Loucy (cell line): ENCODE results near the gene KIAA0825.

ENCODE experiments used
- H2AFZ ChIP-seq: fragments of 200-600 bp; sonication (generic); 2 replicates; pipeline ENCODE4 v1.6.0; 2016; ENCODE audit warnings: antibody characterized with exemption, mild to moderate bottlenecking, low read length, moderate library complexity
- H3F3A ChIP-seq: fragments of 200-600 bp; 2 replicates; pipeline ENCODE4 v1.6.0; 2016; ENCODE audit warnings: antibody characterized with exemption, low read depth, mild to moderate bottlenecking
- H3K27me3 ChIP-seq: fragments of 200-600 bp; sonication (generic); 2 replicates; pipeline ENCODE4 v1.6.1; 2014; ENCODE audit warnings: low read length, mild to moderate bottlenecking; ENCODE audit not compliant: insufficient read depth, poor library complexity, severe bottlenecking
- H3K36me3 ChIP-seq: fragments of 200-600 bp; sonication (generic); 2 replicates; pipeline ENCODE4 v1.6.1; 2016; ENCODE audit warnings: low read length; ENCODE audit not compliant: insufficient read depth
- H3K4me1 ChIP-seq: fragments of 200-600 bp; sonication (generic); 2 replicates; pipeline ENCODE4 v1.5.1; 2014; ENCODE audit warnings: low read length, mild to moderate bottlenecking; ENCODE audit not compliant: insufficient read depth, poor library complexity, severe bottlenecking
- H3K4me2 ChIP-seq: fragments of 200-600 bp; sonication (generic); 2 replicates; pipeline ENCODE4 v1.6.0; 2014; ENCODE audit warnings: antibody characterized with exemption, low read length, low read depth, mild to moderate bottlenecking; ENCODE audit not compliant: poor library complexity, severe bottlenecking
- H3K4me3 ChIP-seq: fragments of 200-600 bp; sonication (generic); 2 replicates; pipeline ENCODE4 v1.5.1; 2014; ENCODE audit warnings: low read length, mild to moderate bottlenecking, mixed read lengths; ENCODE audit not compliant: poor library complexity, severe bottlenecking
- H3K79me2 ChIP-seq: fragments of 200-600 bp; sonication (generic); 2 replicates; pipeline ENCODE4 v1.6.1; 2014; ENCODE audit warnings: low read length; ENCODE audit not compliant: insufficient read depth
- H3K9ac ChIP-seq: fragments of 200-600 bp; sonication (generic); 2 replicates; pipeline ENCODE4 v1.6.0; 2014; ENCODE audit warnings: mild to moderate bottlenecking, low read depth, low read length, moderate library complexity; ENCODE audit not compliant: poor library complexity, severe bottlenecking
- H3K9me2 ChIP-seq: fragments of 200-600 bp; sonication (generic); replicated peaks from 2 replicates; pipeline ENCODE4 v1.6.1; 2016; ENCODE audit warnings: low read depth, low read length, mixed read lengths
- H3K9me3 ChIP-seq: fragments of 200-600 bp; sonication (generic); 2 replicates; pipeline ENCODE4 v1.6.1; 2014; ENCODE audit warnings: mild to moderate bottlenecking, antibody characterized with exemption, low read length, low read depth; ENCODE audit not compliant: insufficient read depth
- H4K20me1 ChIP-seq: fragments of 200-600 bp; sonication (generic); 2 replicates; pipeline ENCODE4 v1.6.0; 2014; ENCODE audit warnings: antibody characterized with exemption, low read length, mild to moderate bottlenecking; ENCODE audit not compliant: insufficient read depth, poor library complexity, severe bottlenecking
- CTCF ChIP-seq: fragments of 200-600 bp; sonication (generic); conservative IDR thresholded peaks from 2 replicates; pipeline ENCODE4 v1.5.1; 2014; ENCODE audit warnings: mild to moderate bottlenecking, antibody characterized with exemption, low read length
- EZH2phosphoT487 ChIP-seq: fragments of 200-600 bp; IDR thresholded peaks from 2 replicates; pipeline ENCODE4 v1.6.1; 2018; ENCODE audit warnings: antibody characterized with exemption, mild to moderate bottlenecking, moderate library complexity, borderline replicate concordance

Gene KIAA0825

GRCh38 chr5:94623011-94623410, 4.6 kb upstream of the KIAA0825 start:
- peaks cover 25% of the 10 kb centered on the region for H4K20me1 ChIP-seq
- peak overlapping the region; percentile 29 for H3K4me3 ChIP-seq
- H3F3A ChIP-seq = no peaks in the 10 kb centered on the region
- H3K4me1 ChIP-seq = peaks cover 18% of the 10 kb centered on the region
- peaks cover 19% of the 10 kb centered on the region for H3K79me2 ChIP-seq
- no peaks in the 10 kb centered on the region for H3K27me3 ChIP-seq
- peak overlapping the region; percentile 3 for H3K9ac ChIP-seq
- no peaks in the 10 kb centered on the region for H3K9me3 ChIP-seq
- TF ChIP-seq EZH2phosphoT487 = no peak
- peak overlapping the region; percentile 21 for H3K4me2 ChIP-seq
- H3K36me3 ChIP-seq = no peaks in the 10 kb centered on the region
- H3K9me2 ChIP-seq = no peaks in the 10 kb centered on the region
- no peak overlapping the region for H2AFZ ChIP-seq

GRCh38 chr5:94621763-94622162, 3.4 kb upstream of the KIAA0825 start:
- no peaks in the 10 kb centered on the region for H3K36me3 ChIP-seq
- peaks cover 25% of the 10 kb centered on the region for H4K20me1 ChIP-seq
- no peaks in the 10 kb centered on the region for H3K27me3 ChIP-seq
- no peaks in the 10 kb centered on the region for H3F3A ChIP-seq
- peak overlapping the region; percentile 81 for H3K4me2 ChIP-seq
- no peaks in the 10 kb centered on the region for H3K9me2 ChIP-seq
- peaks cover 18% of the 10 kb centered on the region for H3K4me1 ChIP-seq
- peaks cover 19% of the 10 kb centered on the region for H3K79me2 ChIP-seq
- peak overlapping the region; percentile 68 for H3K4me3 ChIP-seq
- H2AFZ ChIP-seq = no peak overlapping the region
- no peaks in the 10 kb centered on the region for H3K9me3 ChIP-seq
- peak overlapping the region; percentile 39 for H3K9ac ChIP-seq
- TF ChIP-seq EZH2phosphoT487 (no peak), CTCF (no peak)

- peaks cover 19% of the 10 kb centered on the region for H3K79me2 ChIP-seq
- H3K4me3 ChIP-seq = peak overlapping the region; percentile 84
- no peaks in the 10 kb centered on the region for H3K36me3 ChIP-seq
- H3K4me2 ChIP-seq = peak overlapping the region; percentile 81
- H3K9ac ChIP-seq = no peak overlapping the region
- peaks cover 25% of the 10 kb centered on the region for H4K20me1 ChIP-seq
- no peak overlapping the region for H2AFZ ChIP-seq
- H3K9me2 ChIP-seq = no peaks in the 10 kb centered on the region
- TF ChIP-seq EZH2phosphoT487 = no peak
- TF ChIP-seq CTCF = no peak
- H3K4me1 ChIP-seq = peaks cover 18% of the 10 kb centered on the region
- no peaks in the 10 kb centered on the region for H3K9me3 ChIP-seq
- H3F3A ChIP-seq = no peaks in the 10 kb centered on the region
- no peaks in the 10 kb centered on the region for H3K27me3 ChIP-seq
These were observed 1.9 kb upstream of the KIAA0825 start for GRCh38 chr5:94620256-94620655.

- Histone ChIP-seq H3K9me2 (no peaks in the 10 kb centered on the region), H3K27me3 (no peaks in the 10 kb centered on the region), H3K4me1 (peaks cover 18% of the 10 kb centered on the region), H4K20me1 (peaks cover 19% of the 10 kb centered on the region), H2AFZ (peak overlapping the region; percentile 98), H3K4me3 (peak overlapping the region; percentile 84), H3K79me2 (peaks cover 19% of the 10 kb centered on the region), H3K9ac (peak overlapping the region; percentile 65), H3K36me3 (no peaks in the 10 kb centered on the region), H3K9me3 (no peaks in the 10 kb centered on the region), H3F3A (no peaks in the 10 kb centered on the region), H3K4me2 (peak overlapping the region; percentile 82)
- no peak for TF ChIP-seq EZH2phosphoT487
- TF ChIP-seq CTCF = no peak
These were observed 343 bp downstream of the KIAA0825 start for GRCh38 chr5:94618029-94618492.
